Astrocyte (in vitro differentiated cells and primary cell): ENCODE data around the gene PPP2R2D.

ENCODE experiments used
- EZH2 ChIP-seq: IDR thresholded peaks from 2 replicates; pipeline ENCODE4 v1.6.1; 2012; ENCODE audit warnings: mild to moderate bottlenecking, low read length, inconsistent platforms; ENCODE audit not compliant: insufficient read depth
- TF ChIP-seq, protein P1 (sequence below): IDR thresholded peaks from 2 replicates; pipeline ENCODE4 v1.5.1; 2011; ENCODE audit warnings: low read depth, mild to moderate bottlenecking, inconsistent platforms, low read length, moderate library complexity; ENCODE audit not compliant: insufficient read depth

DNA sequence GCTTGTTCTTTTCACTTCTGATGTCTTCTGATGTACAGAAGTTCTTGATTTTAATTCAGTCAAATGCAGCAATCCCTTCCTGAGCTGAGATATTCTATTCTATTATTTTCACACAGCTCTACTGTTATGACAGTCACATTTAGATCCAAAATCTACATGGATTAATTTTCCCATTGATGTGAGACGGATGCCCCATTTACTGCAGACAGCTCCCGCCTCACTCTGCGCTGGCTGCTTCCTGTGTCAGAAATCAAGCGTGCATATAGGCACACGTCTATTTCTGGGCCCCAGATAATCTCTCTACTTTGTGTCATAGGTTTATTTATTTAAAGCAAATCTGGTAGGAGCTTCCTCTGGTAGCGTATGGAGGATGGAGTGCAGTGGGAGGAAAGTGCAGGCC is 74.2 kb downstream of the PPP2R2D start:
- TF ChIP-seq EZH2: no peak
- TF ChIP-seq, protein P1, sequence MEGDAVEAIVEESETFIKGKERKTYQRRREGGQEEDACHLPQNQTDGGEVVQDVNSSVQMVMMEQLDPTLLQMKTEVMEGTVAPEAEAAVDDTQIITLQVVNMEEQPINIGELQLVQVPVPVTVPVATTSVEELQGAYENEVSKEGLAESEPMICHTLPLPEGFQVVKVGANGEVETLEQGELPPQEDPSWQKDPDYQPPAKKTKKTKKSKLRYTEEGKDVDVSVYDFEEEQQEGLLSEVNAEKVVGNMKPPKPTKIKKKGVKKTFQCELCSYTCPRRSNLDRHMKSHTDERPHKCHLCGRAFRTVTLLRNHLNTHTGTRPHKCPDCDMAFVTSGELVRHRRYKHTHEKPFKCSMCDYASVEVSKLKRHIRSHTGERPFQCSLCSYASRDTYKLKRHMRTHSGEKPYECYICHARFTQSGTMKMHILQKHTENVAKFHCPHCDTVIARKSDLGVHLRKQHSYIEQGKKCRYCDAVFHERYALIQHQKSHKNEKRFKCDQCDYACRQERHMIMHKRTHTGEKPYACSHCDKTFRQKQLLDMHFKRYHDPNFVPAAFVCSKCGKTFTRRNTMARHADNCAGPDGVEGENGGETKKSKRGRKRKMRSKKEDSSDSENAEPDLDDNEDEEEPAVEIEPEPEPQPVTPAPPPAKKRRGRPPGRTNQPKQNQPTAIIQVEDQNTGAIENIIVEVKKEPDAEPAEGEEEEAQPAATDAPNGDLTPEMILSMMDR: no peak
